ENCODE measurements around the gene ALOX5AP.

The ALOX5AP gene

DNA sequence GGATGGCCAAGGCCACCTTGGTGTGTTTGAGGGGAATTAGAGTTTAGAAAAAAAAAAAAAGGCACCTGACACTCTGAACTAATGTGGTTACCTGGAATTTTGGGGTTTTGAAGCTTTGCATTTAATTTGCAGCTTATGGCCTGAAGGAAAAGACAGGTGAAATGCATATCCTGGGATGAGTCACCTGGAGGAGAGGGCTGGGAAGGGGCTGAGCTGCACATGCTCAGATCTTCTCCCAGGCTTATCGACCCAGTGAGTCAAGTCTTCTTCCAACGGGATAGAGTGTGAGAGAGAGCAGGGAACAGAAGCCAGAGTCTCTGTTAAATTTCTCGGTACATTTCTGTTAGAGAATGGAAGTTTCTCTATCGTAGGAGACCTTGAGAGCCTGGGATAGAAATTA, 29.7 kb upstream of the ALOX5AP start:
- H3K36me3 Mint-ChIP-seq, result peaks cover 2% of the 10 kb centered on the region

DNA sequence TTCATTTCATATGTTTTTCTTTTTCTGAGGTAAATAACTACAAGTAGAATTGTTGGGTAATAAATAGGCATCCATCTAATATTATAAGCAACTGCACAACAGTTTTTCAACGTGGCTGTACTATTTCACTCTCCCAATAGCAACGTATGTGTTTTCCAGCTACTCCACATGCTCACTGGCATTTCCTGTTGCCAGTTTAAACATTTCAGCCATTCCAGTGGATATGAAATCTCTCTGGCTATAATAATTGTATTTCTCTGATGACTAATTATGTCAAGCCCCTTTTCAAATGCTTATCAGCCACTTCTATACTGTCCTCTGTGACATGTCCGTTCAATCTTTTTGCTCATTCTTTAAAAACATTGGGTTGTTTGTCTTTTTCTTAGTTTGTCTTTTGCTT, 26.8 kb upstream of the ALOX5AP start:
- peaks cover 4% of the 10 kb centered on the region for H3K27me3 Mint-ChIP-seq
- no peak overlapping the region for H3K27ac Mint-ChIP-seq
- peaks cover 2% of the 10 kb centered on the region for H3K36me3 Mint-ChIP-seq
- no peaks in the 10 kb centered on the region for H3K9me3 Mint-ChIP-seq (ENCODE audit: low read depth)
- no peaks in the 10 kb centered on the region for H3K4me1 Mint-ChIP-seq (ENCODE audit: low read depth)
- H3K4me3 Mint-ChIP-seq, result no peak overlapping the region

More for the DNA sequence above, 29.7 kb upstream of the ALOX5AP start:
- Mint-ChIP-seq H3K27ac (no peak overlapping the region), H3K9me3 (ENCODE audit: low read depth) (no peaks in the 10 kb centered on the region), H3K4me1 (ENCODE audit: low read depth) (no peaks in the 10 kb centered on the region), H3K4me3 (no peak overlapping the region), H3K27me3 (peaks cover 2% of the 10 kb centered on the region)

DNA sequence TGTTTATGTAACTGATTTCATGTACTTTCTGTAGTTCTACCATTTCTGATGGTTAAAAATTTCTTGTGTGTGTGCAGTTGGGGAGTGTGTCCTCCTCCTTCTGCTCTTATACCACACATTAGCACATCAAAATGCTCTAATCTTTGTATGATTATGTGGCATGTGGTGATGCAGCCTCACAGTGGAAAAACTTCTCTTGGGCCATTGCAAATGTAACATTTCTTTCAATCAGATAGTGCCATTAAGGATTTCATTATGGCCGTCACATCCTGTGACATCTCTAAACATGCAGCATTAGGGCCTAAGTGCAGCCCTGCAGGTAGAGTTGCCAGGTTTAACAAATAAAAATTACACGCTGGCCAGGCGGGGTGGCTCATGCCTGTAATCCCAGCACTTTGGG, 24.9 kb upstream of the ALOX5AP start:
- peaks cover 2% of the 10 kb centered on the region for H3K27me3 Mint-ChIP-seq
- no peak overlapping the region for H3K4me3 Mint-ChIP-seq
- no peaks in the 10 kb centered on the region for H3K36me3 Mint-ChIP-seq
- no peaks in the 10 kb centered on the region for H3K9me3 Mint-ChIP-seq (ENCODE audit: low read depth)
- H3K4me1 Mint-ChIP-seq (ENCODE audit: low read depth), result no peaks in the 10 kb centered on the region
- no peak overlapping the region for H3K27ac Mint-ChIP-seq

DNA sequence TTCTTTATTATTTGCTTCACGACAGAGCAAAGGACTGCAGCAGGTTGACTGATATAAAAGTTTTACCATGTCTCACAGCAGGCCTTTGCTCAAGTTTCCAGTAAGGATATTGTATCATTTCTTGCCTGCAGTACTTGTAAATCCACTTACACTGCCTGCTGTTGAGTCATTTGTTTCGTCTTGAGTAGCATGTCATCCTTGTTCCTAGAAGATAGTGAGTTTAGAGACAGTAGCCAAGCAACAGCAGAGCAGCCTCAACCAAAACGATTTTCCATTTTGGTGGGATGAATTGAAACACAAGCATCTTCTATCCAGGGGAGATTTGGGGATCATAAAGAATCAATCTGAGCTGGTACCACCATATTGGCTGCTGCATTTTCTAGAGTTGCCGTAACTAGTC, 24.0 kb upstream of the ALOX5AP start:
- Mint-ChIP-seq H3K27ac (no peak overlapping the region), H3K27me3 (peaks cover 2% of the 10 kb centered on the region), H3K36me3 (no peaks in the 10 kb centered on the region), H3K4me1 (ENCODE audit: low read depth) (no peaks in the 10 kb centered on the region), H3K9me3 (ENCODE audit: low read depth) (no peaks in the 10 kb centered on the region), H3K4me3 (no peak overlapping the region)

DNA sequence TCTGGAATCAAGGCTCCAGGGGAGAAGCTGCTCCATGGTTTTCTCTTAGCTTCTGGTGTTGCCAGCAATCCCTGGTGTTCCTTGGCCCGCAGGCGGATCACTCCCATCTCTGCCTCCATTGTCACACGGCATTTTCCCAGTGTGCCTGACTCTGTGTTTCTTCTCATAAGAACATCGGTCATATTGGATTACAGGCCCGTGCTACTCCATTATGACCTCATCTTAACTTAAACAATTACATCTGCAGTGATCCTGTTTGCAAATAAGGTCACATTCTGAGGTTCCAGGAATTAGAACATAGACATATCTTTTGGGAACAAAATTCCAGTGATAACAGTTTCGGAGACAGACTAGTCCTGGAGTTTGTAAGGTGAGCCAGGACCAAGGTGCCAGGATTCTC, 23.5 kb upstream of the ALOX5AP start:
- H3K27me3 Mint-ChIP-seq, result peaks cover 2% of the 10 kb centered on the region
- H3K36me3 Mint-ChIP-seq, result no peaks in the 10 kb centered on the region
- no peaks in the 10 kb centered on the region for H3K4me1 Mint-ChIP-seq (ENCODE audit: low read depth)
- H3K9me3 Mint-ChIP-seq (ENCODE audit: low read depth), result no peaks in the 10 kb centered on the region
- no peak overlapping the region for H3K27ac Mint-ChIP-seq
- no peak overlapping the region for H3K4me3 Mint-ChIP-seq

DNA sequence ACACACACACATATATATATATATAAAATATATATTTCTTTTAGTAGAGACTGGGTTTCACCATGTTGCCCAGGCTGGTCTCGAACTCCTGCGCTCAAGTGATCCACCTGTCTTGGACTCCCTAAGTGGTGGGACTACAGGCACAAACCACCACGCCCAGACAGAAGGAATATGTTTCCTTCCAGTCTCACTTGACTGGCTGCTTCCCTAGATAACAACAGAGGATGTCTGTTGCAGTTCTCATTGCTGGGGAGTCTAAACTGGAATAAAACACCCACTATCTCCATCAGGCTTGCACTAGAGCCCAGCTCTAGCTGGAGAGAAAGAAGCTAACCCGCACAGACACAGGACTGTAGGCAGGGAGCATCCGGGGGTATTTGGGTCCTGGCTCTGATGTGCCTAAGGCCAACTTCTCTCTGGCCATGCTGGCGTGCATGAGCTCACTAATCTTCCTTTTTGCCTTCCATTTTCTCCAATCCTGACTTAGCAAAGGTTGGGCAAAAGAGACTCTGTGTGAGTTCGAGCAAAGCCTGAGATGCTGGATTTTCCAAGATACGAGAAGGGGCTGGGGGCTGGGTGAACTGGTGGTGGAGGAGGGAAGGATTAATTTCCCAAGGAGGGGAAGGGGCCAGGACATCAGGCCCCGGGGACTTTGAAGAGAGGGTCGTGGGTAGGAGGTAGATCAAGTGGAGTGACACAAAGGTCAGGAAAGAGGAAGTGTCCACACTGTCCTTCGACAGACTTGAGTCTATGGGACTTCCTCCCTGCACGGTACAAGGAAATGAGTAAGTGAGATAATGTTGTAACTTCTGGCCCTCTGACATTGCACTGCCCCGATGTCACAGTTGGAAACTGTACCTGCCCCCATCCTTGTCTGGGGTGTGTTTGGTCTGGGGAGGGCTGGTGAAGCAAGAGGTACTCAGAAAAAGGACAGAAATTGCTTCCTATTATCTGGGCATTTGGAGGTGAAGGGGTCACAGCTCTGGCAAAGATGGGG, 22.5 kb upstream of the ALOX5AP start:
- no peak overlapping the region for H3K4me3 Mint-ChIP-seq

DNA sequence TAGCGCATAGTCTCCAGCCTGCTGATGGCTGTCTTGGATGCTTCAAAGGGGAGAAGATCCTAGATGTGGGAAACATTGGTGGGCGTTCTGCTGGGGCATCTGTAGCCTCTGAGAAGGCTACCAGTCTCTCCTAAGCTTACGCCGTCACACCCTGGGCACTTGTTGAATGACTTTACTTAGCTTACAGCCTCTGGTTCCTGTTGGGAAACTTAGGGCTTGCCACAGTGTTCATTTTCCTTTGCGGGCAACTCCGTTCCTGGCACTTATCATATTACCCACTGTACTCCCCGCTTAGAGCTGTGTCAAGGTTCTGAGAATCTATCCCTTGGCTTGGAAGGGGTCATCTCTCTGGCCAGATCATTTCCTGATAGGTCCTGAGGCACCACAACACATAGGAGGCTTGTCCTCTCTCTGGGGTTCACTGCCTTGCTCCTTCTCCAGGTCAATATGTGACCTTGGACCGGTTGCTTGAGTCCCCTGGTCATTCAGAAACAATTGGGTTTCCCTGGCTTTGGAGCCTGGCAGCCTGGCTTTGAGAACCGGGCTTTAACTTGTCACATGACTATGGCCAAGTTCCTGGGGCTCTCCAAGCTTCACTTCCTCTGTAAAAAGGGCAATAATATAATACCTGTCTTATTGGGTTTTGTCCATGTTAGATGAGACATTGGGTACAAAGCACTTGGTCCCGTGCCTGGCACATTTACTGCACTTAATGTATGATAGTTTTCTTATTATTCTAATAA, 20.5 kb upstream of the ALOX5AP start:
- no peaks in the 10 kb centered on the region for H3K4me1 Mint-ChIP-seq (ENCODE audit: low read depth)
- H3K27ac Mint-ChIP-seq, result no peak overlapping the region
- no peaks in the 10 kb centered on the region for H3K36me3 Mint-ChIP-seq
- H3K9me3 Mint-ChIP-seq (ENCODE audit: low read depth), result no peaks in the 10 kb centered on the region
- no peak overlapping the region for H3K4me3 Mint-ChIP-seq
- H3K27me3 Mint-ChIP-seq, result peaks cover 2% of the 10 kb centered on the region

More for the DNA sequence above, 22.5 kb upstream of the ALOX5AP start:
- Mint-ChIP-seq H3K27me3 (peaks cover 2% of the 10 kb centered on the region), H3K4me1 (ENCODE audit: low read depth) (no peaks in the 10 kb centered on the region), H3K9me3 (ENCODE audit: low read depth) (no peaks in the 10 kb centered on the region), H3K27ac (no peak overlapping the region), H3K36me3 (no peaks in the 10 kb centered on the region)

DNA sequence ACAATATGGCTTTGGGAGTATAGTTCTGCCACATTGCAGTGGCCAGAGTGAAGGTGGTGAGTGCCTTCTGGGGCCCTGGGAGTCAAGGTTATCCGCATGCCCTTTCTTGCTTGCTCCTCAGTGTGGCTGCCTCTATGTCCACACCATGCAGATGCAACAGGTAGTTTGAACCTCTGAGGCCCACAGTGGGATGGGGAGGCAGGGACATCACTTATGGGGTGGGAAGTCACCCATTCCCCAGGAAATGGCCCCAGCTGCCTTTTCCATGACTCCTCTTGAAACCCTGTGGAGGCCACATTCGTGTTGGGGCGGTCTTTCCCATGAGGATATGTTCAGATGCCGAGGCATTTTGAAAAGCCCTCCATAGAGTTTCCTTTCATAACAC, 20.0 kb upstream of the ALOX5AP start:
- H3K9me3 Mint-ChIP-seq (ENCODE audit: low read depth), result no peaks in the 10 kb centered on the region
- H3K27ac Mint-ChIP-seq, result no peak overlapping the region
- H3K36me3 Mint-ChIP-seq, result no peaks in the 10 kb centered on the region
- H3K4me3 Mint-ChIP-seq, result no peak overlapping the region
- peaks cover 2% of the 10 kb centered on the region for H3K27me3 Mint-ChIP-seq
- no peaks in the 10 kb centered on the region for H3K4me1 Mint-ChIP-seq (ENCODE audit: low read depth)

DNA sequence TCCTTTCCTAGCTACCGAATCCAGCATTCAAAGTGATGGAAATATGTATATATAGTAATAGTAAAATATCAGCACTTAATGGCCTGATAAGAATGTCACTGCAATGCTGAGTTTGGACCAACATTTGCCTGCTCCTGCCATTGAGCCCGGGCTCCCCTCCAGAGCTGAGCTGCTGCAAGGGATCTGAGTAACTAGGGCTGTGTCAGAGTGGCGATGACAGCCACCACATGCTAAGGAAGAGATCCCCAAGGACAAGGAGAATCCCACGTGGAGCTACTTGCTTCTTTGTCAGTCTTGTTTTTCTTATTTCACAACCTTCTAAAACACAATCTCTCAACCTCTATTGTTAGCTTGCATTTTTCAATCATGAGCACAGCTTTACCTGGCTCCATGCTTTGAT, 19.5 kb upstream of the ALOX5AP start:
- no peaks in the 10 kb centered on the region for H3K4me1 Mint-ChIP-seq (ENCODE audit: low read depth)
- no peaks in the 10 kb centered on the region for H3K36me3 Mint-ChIP-seq
- H3K27ac Mint-ChIP-seq, result no peak overlapping the region
- H3K9me3 Mint-ChIP-seq (ENCODE audit: low read depth), result no peaks in the 10 kb centered on the region
- H3K27me3 Mint-ChIP-seq, result peaks cover 2% of the 10 kb centered on the region
- no peak overlapping the region for H3K4me3 Mint-ChIP-seq

DNA sequence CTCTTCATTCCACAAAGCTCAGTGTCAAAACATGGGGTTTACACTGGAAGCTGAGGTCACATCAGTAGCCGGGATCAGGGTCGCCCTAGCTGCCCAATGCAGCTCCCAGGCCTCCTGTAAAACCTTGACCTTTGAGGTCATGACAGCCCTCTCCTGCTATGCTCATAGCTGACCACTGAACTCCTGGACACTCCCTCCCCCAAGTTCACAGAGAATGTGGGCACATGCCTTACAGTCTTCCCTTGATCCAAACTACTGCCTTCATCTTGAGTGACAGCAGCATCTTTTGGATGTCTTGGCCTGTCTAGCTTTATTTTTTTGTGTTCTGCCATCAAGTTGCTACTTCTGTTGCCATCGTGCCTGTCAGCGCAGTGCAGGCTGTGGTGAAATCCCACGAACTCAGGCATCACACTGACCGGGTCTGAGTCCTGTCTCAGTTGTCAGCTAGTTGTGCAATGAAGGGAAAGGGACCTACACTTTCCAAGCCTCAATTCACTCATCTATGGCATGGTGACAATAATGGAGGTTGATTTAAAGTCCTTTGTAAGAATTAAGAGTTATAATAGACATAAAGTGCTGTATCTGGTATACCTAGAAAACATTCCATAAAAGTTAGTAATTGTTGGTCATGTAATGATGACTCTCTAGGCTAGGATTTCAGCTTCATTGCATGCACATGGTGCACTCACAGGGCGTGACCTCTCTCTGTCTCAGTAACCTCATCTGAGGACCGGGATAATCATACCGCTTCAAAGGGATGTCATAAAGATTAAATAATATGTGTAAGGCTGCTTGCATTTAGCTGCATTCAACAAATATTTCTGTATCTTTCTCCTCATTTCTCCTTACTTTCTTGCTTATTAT, 16.4 kb upstream of the ALOX5AP start:
- H3K4me1 Mint-ChIP-seq (ENCODE audit: low read depth), result no peaks in the 10 kb centered on the region
- no peaks in the 10 kb centered on the region for H3K27me3 Mint-ChIP-seq
- H3K36me3 Mint-ChIP-seq, result no peaks in the 10 kb centered on the region
- no peak overlapping the region for H3K4me3 Mint-ChIP-seq
- no peak overlapping the region for H3K27ac Mint-ChIP-seq
- no peaks in the 10 kb centered on the region for H3K9me3 Mint-ChIP-seq (ENCODE audit: low read depth)

DNA sequence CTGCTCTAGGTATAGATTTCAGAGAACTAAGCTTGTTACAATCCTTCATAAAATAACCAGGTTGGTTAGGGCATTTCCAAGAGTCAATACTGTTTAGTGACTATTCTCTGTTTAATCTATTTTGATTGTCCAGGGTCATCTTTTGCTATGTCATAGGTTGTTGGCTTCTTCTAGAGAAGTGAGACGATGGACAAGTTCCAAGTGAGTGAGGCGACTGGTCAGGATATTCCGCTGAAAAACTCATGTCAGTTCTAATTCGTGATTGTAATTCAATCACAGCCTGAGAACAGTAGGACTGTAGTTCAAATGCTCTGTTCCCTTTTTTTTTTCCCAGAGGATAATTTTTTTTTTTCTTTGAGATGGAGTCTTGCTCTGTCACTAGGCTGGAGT, 15.8 kb upstream of the ALOX5AP start:
- Mint-ChIP-seq H3K9me3 (ENCODE audit: low read depth) (no peaks in the 10 kb centered on the region), H3K4me3 (no peak overlapping the region), H3K4me1 (ENCODE audit: low read depth) (no peaks in the 10 kb centered on the region), H3K27me3 (no peaks in the 10 kb centered on the region), H3K36me3 (no peaks in the 10 kb centered on the region), H3K27ac (no peak overlapping the region)

DNA sequence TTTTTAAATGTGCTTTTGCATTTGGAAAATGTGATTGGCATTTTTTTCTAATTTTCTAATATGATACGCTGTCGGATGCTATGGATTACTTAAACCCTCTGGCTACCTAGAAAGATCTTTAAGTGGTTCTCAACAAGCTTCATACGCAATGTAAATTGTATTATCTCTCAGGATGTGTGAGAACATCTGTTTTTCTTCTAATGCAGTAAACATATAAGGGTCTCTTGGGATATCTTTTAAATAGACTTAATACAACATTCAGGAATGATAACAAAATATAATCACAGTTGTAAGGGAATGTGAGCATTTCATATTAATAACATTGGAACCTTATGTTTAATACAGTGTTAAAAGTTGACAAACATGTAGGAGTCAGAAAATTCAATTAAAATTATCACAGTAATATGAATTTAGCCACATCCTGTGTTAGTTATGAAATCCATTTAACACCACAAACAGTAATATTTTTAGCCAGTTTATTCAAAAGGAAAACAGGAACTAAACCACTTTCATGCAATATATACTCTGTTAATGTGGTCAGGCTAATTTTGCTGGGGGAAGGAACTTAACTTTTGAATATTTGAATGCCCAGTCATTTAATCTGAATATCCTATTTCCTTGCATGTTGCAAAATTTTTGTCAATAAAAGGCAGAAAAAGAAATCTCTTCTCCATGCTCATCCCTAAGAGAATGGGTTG, 15.0 kb upstream of the ALOX5AP start:
- no peaks in the 10 kb centered on the region for H3K36me3 Mint-ChIP-seq
- H3K4me1 Mint-ChIP-seq (ENCODE audit: low read depth), result no peaks in the 10 kb centered on the region
- H3K27me3 Mint-ChIP-seq, result no peaks in the 10 kb centered on the region
- H3K4me3 Mint-ChIP-seq, result no peak overlapping the region
- H3K27ac Mint-ChIP-seq, result no peak overlapping the region
- no peaks in the 10 kb centered on the region for H3K9me3 Mint-ChIP-seq (ENCODE audit: low read depth)

DNA sequence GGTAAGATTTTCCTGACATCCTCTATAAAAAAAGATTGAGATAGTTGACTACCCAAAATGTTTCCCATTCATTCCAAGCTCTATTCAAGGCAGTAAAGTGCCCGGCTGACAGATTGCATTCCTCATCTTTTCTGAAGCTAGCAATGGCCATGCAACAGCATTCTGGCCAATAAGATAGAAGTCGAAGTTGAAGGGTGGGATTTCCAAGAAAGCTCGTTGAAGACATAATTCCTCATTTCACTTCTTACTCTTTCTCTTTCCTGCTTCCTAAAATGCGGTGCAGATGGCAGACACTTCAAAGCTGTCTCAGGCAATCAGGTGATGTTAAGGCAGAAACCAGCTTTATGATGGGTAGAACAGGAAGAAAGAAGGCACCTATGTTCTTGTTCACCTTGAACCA, 13.4 kb upstream of the ALOX5AP start:
- Mint-ChIP-seq H3K4me1 (ENCODE audit: low read depth) (no peaks in the 10 kb centered on the region), H3K4me3 (no peak overlapping the region), H3K9me3 (ENCODE audit: low read depth) (no peaks in the 10 kb centered on the region), H3K27me3 (no peaks in the 10 kb centered on the region), H3K36me3 (no peaks in the 10 kb centered on the region), H3K27ac (no peak overlapping the region)

DNA sequence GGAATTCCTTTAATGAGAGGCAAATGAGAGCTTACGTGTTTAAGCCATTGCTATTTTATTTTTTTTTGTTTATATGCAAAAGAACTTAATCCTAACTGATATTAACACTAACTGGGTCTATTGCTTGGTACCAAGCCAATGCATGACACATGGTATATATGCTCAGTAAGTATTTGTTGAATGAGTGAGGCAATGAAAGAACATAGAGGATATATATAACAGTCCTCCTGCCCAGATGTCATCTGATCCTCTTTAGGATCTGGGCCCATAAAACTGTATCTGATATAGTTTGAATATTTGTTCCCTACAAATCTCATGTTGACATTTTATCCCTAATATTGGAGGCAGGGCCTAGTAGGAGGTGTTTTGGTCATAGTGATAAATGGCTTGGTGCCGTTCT, 13.0 kb upstream of the ALOX5AP start:
- H3K27me3 Mint-ChIP-seq, result no peaks in the 10 kb centered on the region
- H3K36me3 Mint-ChIP-seq, result no peaks in the 10 kb centered on the region
- no peaks in the 10 kb centered on the region for H3K9me3 Mint-ChIP-seq (ENCODE audit: low read depth)
- H3K27ac Mint-ChIP-seq, result no peak overlapping the region
- H3K4me1 Mint-ChIP-seq (ENCODE audit: low read depth), result no peaks in the 10 kb centered on the region
- no peak overlapping the region for H3K4me3 Mint-ChIP-seq
